ENCODE measurements around the gene NAT9.

NAT9 gene

DNA sequence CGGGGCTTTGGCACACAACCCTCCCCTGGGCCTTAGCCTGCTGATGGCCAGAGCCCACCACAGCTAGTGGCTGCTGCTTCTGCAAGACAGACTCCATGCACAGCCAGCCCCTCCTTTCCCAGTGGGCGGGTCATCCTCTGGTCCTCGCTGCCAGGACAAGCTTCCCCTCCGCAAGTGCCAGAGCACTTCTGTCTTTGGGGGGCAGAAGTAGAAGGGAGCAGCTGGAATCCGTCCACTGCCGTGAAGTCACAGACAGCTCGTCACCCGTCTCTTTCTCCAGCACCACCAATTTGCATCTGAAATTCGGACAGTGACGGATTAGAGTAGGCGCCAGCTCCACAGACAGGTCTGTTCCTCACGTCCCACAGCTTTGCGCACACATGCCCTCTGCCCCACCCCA is 31.3 kb upstream of the NAT9 start:
- Histone ChIP-seq H3K36me3 (replicated peaks) (peaks cover 11% of the 10 kb centered on the region), H3K27ac (no peak overlapping the region), H3K4me3 (ENCODE audit: low read depth, low read length) (no peak overlapping the region), H3K27me3 (replicated peaks) (no peaks in the 10 kb centered on the region)
- in situ Hi-C loops (cut with HindIII; ENCODE audit: low pct_ligation_motif_present, low sequenced_read_pairs): no loop called here
- no peak for DNase-seq
- TF ChIP-seq, protein P1, sequence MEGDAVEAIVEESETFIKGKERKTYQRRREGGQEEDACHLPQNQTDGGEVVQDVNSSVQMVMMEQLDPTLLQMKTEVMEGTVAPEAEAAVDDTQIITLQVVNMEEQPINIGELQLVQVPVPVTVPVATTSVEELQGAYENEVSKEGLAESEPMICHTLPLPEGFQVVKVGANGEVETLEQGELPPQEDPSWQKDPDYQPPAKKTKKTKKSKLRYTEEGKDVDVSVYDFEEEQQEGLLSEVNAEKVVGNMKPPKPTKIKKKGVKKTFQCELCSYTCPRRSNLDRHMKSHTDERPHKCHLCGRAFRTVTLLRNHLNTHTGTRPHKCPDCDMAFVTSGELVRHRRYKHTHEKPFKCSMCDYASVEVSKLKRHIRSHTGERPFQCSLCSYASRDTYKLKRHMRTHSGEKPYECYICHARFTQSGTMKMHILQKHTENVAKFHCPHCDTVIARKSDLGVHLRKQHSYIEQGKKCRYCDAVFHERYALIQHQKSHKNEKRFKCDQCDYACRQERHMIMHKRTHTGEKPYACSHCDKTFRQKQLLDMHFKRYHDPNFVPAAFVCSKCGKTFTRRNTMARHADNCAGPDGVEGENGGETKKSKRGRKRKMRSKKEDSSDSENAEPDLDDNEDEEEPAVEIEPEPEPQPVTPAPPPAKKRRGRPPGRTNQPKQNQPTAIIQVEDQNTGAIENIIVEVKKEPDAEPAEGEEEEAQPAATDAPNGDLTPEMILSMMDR (IDR thresholded peaks at IDR 0.05; ENCODE audit: low read depth, low read length, missing control alignments): no peak

DNA sequence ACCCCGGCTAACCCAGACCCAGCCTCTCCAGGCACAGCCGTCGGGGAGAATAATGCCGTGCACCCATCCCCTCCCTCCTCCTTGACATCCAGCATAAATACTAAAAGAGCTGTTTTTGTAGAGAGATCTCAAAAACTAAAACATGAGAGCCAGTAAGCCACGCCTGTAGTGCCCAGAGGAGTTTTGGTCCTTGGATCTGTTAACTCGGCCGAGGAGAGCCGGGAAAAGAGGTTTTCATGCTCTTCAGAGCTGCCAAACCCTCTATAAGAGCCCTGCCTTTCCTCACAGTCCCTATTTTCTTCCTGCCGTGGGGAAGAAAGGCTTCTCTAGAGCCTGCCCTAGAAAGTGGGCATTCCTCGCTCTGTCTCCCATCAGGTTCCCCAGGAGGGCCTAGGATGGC is 30.2 kb upstream of the NAT9 start:
- Histone ChIP-seq H3K27ac (no peak overlapping the region), H3K36me3 (replicated peaks) (peaks cover 11% of the 10 kb centered on the region), H3K27me3 (replicated peaks) (no peaks in the 10 kb centered on the region), H3K4me3 (ENCODE audit: low read depth, low read length) (no peak overlapping the region)
- DNase-seq: no peak
- TF ChIP-seq, protein P1 (IDR thresholded peaks at IDR 0.05; ENCODE audit: low read depth, low read length, missing control alignments): no peak
- in situ Hi-C loops (cut with HindIII; ENCODE audit: low pct_ligation_motif_present, low sequenced_read_pairs): no loop called here

DNA sequence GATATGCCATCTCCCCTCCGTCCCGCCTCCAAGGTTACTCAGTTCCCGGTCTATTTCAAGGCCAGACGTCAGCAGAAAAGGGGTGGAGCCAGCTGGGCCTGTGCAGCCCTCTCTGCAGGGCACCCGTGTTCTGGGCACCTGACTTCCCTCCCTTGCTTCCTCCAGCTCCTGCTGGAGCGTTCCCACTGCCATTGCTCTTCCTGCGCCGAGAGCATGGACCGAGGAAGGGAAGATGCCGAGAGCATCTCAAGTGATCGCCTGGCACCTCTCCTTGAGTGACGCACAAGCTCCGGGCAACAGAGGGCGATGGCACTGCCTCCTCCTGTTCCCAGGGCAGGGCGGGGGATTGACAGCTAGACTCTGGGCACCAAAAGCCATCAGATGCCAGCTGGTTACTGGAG is 29.4 kb upstream of the NAT9 start:
- peaks cover 11% of the 10 kb centered on the region for H3K36me3 ChIP-seq (replicated peaks)
- in situ Hi-C loops (cut with HindIII; ENCODE audit: low pct_ligation_motif_present, low sequenced_read_pairs): no loop called here
- no peak for DNase-seq
- H3K27me3 ChIP-seq (replicated peaks): no peaks in the 10 kb centered on the region
- TF ChIP-seq, protein P1 (IDR thresholded peaks at IDR 0.05; ENCODE audit: low read depth, low read length, missing control alignments): no peak
- no peak overlapping the region for H3K4me3 ChIP-seq (ENCODE audit: low read depth, low read length)
- no peak overlapping the region for H3K27ac ChIP-seq

DNA sequence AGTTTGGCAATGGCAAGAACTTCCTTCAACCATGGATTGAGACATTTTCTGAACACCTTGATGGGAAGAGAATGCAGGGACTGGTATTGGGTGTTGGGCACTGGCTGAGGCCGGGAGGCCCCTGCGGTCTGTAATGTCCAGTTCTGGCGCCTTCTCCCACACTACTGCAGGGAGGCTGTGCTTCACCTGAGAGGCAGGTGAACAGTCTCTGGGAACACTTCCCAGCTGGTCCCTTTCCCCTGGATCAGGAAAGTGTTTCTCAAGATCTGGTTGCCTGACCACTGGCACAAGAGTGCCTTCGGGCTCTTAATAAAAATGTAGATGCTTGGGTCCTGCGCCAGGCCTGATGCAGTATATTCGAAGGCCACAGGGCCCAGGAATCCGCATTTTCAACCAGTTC is 28.5 kb upstream of the NAT9 start:
- no peak for DNase-seq
- in situ Hi-C loops (cut with HindIII; ENCODE audit: low pct_ligation_motif_present, low sequenced_read_pairs): no loop called here
- peaks cover 19% of the 10 kb centered on the region for H3K36me3 ChIP-seq (replicated peaks)
- no peak overlapping the region for H3K27ac ChIP-seq
- H3K4me3 ChIP-seq (ENCODE audit: low read depth, low read length): no peak overlapping the region
- no peaks in the 10 kb centered on the region for H3K27me3 ChIP-seq (replicated peaks)
- TF ChIP-seq, protein P1 (IDR thresholded peaks at IDR 0.05; ENCODE audit: low read depth, low read length, missing control alignments): no peak

DNA sequence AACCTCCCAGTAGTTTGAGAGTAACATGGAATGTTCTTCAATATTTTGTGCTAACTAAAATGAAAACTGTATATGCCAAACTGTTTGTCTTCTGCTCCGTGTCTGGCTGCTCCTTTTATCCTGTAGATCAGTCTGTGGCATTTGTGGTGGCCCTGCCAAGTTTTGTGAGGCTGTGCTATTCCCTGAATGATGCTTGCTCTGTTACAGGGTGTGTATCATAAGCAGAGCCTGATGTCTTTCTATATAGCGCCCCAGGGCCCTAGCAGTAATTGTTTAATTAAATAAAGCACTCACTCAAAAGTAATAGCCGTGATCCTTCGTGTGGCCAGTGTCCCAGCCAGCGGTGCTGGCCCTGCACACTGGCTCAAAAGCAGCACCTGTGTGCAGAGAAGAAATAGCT is 27.8 kb upstream of the NAT9 start:
- H3K27me3 ChIP-seq (replicated peaks): no peaks in the 10 kb centered on the region
- TF ChIP-seq, protein P1 (IDR thresholded peaks at IDR 0.05; ENCODE audit: low read depth, low read length, missing control alignments): no peak
- no peak overlapping the region for H3K4me3 ChIP-seq (ENCODE audit: low read depth, low read length)
- H3K36me3 ChIP-seq (replicated peaks): peaks cover 24% of the 10 kb centered on the region
- in situ Hi-C loops (cut with HindIII; ENCODE audit: low pct_ligation_motif_present, low sequenced_read_pairs): no loop called here
- no peak overlapping the region for H3K27ac ChIP-seq
- no peak for DNase-seq

DNA sequence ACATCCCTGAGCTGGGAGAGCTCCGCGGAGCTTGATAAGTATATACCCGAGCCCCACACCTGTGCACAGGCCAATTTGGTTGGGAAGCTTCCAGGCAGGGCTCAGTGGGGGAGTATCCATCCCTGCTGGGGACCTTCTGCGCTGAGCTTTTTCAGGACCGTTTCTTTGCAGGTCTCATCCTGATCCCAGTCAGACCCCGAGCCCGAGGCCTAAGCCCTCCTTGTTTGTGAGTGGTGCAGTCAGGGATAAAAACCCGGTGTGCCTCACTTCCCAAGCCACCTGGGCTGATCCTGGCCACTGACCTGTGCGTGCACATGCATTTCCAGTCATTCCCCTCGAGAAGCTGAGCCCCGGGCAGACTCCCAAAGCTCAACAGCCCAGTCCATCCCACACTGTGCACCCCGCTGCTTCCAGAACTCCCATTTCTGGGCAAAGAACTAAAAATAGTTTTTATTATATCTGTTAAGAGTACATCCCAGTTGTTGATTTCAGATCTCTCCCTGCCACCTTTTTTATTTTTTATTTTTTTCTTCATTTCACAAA is 27.3 kb upstream of the NAT9 start:
- in situ Hi-C loops (cut with HindIII; ENCODE audit: low pct_ligation_motif_present, low sequenced_read_pairs): no loop called here
- Histone ChIP-seq H3K36me3 (replicated peaks) (peaks cover 27% of the 10 kb centered on the region), H3K4me3 (ENCODE audit: low read depth, low read length) (no peak overlapping the region), H3K27me3 (replicated peaks) (no peaks in the 10 kb centered on the region), H3K27ac (no peak overlapping the region)
- no peak for DNase-seq
- TF ChIP-seq, protein P1 (IDR thresholded peaks at IDR 0.05; ENCODE audit: low read depth, low read length, missing control alignments): no peak

Measured in brain microvascular endothelial cell (primary cell).